ENCODE data around the gene PRUNE2.

The PRUNE2 gene

DNA sequence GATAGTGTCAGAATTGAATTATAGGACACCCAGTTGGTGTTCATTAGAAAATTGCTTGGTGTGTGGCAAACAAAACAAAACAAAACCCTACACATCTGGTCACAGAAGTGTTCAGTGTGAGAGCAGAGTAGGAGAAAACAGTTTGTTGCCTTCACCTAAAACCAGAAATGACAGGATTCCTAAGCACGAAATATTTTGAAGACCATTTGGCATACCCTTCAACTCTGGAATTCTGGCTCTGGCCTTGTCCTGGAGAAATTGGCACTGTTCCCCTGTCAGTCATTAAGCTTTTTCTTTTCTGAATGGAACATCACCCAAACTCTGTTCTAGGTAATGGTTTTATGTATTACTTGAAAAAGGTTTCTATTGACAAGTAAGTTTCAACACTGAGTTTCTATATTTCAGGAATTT lies 251.9 kb downstream of the PRUNE2 start:
- DNase-seq, result no peak

DNA sequence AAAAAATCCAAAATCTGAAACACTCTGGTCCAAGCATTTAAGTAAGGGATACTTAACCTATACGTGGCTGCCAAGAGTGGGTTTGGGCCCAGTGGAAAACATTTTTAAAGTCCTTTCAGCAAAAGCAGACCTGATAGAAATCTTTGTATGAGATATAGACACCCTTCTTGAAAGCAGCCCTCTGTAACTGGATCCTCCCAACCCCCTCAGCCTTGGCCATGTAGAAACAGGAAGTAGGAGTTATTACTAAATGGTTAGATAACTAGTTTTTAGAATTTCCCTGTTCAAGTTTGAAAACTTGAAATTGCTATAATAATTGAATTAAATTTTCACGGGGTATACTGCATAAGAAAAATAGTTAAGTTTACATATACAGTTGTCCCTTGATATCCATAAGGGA lies 253.0 kb downstream of the PRUNE2 start:
- no peak for DNase-seq

DNA sequence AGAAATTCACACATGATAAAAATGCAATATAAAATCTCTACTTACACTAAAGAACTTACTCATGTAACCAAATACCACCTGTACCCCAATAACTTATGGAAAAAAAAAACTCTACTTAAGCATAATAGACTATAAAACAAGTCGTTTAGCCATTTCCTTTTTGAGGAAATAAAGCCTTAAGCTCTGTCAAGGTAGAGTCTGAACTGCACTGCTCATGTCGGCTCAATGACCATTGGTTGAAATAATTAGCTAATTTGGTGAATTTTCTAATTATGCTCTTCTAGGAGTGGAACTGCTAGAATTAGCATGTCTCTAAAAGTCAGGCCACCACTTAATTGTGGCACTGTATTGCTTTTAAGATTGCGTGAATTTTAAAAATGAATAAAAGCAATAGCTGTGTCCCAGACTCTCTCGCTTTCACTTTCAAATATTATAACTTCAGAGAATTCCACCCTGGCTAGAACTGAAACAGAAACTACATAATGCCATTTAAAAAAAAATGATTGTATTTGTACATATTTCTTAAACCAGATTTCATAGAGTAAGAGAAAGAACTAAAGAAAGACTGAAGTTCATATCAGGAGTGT lies 254.7 kb downstream of the PRUNE2 start:
- no peak for DNase-seq

DNA sequence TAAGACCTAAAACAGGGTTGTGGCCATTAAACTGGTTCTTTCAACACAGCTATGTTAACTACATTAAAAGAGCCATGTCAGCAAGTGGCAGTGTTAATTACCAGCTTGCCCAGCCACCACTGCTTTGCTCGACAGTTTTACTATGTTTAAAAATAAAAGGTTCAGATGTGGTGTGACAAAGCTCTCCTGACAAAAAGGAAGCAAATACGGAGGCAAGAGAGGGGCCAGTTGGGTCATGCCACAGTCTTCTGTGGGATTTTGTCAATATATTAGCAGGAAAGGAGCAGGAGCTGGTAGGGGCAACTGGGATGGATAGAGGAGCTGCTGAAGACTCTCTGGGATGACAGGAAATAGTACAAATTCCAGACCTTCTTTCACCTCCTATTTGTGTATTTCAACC lies 255.2 kb downstream of the PRUNE2 start:
- DNase-seq, result no peak

DNA sequence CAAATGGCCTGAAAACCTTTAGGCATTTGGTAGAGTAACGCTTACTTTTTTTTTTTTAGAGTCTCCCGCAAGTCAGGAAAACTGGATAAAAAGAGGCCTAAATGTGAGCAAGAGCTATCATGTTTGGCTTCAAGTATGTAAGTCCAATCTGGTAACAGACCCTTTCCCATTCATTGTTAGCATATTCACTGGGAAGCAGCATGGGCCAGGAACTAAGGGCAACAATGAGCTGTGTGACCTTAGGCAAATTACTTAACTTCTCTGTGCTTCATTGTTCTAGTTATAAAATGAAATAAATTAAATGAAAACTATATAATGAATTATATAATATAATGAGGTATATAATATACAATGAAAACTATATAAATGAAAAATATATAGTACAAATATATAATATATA lies 256.0 kb downstream of the PRUNE2 start:
- DNase-seq, result no peak

DNA sequence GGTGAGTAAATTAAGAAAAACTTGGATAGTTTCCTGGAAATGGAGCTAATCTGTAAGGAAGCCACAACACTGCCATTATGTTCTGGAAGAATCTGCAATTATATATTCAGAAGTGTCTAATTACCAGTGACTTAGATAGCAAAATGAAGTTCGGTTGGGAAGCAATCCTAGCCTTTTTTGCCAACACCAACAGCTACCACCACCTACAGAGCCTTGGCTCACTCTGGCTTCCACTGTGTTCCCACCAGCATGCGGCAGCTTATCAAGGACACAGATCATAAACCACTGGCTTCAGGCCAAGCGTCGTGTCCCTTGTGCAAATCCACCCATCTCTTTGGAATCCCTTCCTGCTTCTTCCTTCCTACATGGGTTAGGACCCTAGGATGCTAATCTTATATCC lies 259.7 kb downstream of the PRUNE2 start:
- no peak for DNase-seq

DNA sequence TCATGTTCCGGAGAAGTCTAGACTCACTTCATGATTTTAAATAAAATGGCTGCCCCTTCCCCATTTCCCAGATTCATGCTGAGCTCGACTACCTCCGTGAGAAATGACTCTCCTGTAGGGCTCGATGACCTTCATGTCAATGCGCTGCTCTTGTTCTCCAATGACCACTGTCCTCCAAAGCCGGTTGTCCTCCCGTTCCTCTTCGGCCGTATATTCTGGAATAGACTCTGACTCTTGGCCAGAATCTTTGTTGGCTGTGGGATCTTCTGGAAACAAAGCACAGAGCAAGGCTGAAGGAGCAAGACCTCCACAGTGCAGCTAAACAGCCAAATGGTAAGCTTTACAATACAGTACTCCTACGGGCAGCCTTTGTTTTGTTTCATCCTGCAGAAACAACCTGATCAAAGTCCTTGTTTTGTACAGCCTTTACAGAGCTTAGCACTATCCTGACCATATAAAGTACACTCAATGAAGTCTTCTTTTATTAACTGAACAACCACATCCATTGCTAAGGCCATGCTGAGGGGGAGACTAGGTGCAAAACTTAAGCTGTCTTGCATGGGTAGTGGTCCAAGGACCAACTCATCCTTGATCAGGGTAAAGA lies 261.2 kb downstream of the PRUNE2 start:
- no peak for DNase-seq

DNA sequence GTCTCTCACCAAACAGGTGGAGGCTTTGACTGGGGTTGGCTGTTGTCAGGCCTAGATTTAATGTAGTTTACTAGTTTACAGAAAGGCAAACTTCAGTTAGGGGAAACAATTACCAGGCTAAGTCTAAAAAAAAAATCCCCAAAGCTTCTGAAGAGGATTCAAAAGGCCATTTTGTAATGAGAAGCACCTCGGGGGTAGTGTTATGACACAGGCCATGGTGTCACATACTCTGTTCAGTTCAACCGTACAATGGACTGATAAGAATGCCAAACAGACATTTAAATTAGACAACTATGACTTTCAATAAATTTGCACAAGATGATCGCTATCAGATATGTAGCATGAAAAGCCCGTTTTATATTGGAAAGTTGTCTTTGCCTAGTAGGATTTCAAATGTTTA lies 261.7 kb downstream of the PRUNE2 start:
- DNase-seq, result no peak

DNA sequence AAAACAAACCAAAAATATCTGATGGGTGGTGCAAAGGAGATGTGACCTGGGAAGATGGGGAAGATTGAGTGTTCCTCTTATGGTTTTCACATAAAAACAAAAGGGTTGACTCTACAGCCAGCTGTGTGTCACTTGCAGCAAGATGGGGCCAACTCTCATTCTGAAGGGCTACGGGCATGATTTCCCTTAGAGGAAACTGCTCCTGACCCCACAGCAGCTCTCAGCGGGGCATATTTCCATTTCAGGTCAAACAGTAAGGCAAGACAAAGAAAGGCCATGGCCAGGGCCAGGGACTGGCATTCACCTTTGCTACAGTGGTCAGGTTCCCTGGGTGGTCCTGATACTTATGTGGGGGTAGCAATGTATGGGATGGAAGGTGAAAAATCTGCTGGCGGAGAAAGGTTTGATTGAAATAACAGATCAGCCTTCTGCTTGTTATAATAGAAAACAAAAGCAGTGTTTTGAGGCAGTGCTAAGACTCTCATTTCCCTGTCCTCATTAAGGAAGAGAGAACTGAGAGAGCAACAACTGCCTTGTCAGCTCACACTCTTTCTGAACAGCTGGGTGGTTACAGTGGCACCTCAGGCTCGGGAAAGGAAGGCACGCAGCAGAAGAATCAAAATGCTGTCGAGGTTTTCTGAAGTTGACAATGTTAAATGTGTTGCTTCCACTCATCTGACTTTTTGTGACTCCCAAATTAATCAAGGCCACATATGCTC lies 262.4 kb downstream of the PRUNE2 start:
- no peak for DNase-seq

DNA sequence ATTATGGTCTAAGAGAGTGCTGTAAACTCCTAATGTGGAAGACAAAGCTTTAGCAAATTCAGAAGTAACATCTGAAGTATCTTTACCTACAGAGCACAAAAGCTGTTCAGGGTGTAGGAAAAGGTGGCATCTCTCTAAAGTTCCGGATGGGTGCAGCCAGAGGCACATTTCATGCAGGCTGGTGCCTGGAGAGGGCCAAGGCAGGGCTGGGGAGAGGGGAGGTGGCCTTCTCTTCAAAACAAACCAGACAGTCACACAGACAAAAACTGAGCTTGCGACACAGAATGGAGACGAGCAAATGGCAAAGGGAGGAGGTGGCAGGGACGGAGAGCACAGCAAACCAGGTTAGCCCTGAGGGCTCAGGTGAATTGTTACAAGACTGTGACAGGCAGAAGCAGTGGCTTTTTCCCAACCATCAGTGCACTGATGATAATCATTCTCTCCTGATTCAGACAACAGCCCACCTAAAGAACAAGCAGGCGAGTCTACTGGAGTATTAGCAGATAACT lies 263.2 kb downstream of the PRUNE2 start:
- no peak for DNase-seq

DNA sequence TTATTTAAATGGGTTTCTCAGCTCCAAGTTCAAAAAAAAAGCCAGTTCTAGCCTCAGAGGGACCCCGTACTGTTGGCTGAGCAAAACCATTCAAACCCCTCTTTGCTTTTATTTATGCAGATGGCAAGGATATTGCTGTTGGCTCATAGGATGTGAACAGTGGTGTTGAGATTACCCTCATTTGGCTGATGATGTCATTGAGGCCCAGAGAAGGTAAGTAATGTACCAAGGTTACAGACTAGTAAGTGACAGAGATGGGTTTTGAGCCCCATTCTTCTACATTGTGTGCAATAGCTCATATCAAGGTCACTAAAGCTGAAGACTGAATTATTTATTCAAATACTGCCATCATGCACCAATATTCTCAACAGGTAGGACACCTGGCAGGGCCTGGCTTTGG lies 263.8 kb downstream of the PRUNE2 start:
- no peak for DNase-seq

DNA sequence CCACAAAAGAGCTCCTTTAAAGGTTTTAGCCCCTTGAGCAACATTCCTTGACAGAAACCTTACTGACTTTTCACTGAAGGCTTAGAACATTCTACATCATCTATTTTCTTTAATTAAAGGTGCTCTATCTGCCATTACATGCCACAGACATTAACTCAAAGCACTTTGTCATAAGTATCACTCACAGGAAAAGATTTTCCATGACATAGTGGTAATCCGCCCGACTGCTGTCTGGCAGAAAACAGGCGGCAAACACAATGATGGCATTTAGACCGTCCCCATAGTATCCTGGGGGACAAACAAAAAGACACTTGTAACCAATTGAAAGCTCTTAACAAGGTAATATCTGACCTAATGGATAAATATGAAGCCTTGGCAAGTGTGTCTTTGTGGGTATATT lies 267.9 kb downstream of the PRUNE2 start:
- DNase-seq, result no peak

DNA sequence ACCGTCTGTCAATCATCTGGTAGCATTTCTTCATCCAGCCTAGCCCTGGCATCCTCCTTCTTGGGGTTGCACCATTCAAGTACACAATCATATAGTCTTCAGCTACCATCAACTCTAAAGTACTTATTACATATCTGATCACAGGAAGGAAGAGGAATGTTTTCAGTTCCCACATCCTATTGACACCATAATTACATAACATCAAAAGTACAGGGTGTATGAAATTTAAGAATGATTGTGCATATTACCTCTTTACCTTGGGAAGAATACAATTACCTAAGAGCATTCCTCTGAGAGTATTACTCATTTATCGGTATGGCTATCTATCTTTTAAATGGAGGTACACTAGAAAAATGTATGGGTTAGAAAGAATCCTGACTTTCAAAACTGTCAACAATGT lies 268.5 kb downstream of the PRUNE2 start:
- no peak for DNase-seq

DNA sequence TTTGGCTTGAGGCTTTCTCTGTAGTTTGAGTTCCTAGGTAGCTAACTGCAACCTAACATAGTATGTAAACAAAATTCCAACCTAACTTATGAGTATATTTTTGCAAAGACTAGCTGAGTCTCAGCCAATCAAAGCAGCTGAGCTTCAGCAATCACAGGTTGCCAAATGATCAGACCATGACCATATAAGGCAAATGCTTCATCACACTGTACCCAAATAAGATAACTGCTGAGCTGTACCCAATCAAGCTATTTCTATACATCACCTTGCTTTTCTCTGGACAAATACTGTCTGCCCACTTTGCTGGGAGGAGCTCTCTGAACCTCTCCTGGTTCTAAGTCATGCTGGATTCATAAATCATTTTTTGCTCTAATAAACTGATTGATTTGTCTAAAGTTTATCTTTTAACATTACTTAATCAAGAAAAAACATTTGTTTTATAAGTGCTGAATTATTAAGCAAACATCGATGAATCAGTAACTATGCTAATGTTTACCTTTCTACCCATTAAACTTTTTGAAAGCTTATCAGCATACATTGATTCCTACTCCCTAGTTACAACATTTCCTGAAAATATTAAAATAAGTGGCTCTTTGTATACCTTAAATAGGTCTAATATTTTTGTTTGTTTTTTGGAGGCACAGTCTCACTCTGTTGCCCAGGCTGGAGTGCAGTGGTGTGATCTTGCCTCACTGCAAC lies 271.4 kb downstream of the PRUNE2 start:
- no peak for DNase-seq

DNA sequence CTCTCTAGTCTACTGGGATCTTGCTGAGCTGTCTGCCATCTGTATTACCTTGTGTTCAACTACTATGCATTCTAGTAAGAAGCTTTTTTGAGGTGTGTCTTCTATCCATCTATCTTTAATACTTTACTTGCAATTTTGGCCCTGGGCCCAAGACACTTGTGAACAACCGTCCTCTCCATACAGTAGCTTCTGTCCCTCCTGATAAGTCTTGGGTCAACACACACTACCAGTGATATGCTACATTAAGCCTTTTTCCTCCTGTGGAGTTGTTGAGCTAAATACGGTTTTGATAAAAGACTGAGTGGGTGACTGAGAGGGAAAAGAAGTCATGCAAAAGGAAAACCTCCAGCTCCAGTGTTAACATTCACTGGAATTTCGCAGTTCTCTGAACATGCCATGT lies 275.0 kb downstream of the PRUNE2 start:
- DNase-seq, result no peak

DNA sequence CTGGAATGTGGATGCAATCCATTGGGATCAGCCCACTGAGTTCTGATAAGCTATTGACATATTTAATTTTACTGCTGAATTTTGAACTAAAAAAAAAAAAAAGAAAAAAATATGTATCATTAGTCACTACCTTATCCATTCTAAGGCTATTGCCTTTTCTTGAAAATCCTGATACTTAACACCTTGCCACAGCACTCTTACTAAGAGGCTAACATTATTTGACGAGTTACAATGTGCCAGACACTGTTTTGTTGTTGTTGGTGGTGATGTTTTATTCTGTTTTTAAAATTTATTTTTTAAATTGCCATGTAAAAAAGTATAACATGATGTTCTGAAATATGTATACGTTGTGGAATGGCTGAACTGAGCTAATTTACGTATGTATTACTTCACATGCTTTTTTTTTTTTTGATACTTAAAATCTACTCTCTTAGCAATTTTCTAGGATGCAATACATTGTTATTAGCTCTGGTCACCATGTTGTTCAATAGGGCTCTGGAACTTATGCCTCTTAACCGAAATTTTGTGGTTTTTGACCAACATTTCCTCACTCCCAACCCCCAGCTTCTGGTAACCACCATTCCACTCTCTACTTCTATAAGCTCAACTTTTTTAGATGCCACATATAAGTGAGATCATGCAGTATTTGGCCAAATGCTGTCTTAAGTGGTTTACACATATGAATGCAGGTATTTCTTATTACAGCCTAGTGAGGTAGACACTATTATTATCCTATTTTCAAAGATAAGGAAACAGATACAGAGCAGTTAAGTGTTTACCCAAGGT lies 276.5 kb downstream of the PRUNE2 start:
- no peak for DNase-seq

DNA sequence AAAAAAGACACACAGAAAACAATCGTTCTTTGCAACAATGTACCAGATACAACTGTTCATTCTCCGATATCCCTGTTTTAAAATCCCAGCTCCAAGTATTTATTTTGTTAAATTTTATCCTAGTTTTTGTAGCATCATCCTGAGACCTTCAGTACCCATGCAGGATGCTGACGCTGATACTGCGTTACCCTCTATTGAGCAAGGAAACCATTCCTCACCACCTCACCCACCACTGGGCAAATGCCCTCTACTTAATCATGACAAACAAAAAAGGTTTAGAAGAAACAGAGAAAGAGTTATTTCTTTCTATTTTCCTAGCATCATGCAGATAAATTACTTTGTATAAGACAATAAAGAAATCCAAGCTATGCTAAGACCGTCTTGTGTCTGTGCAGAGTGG lies 277.8 kb downstream of the PRUNE2 start:
- DNase-seq, result no peak

DNA sequence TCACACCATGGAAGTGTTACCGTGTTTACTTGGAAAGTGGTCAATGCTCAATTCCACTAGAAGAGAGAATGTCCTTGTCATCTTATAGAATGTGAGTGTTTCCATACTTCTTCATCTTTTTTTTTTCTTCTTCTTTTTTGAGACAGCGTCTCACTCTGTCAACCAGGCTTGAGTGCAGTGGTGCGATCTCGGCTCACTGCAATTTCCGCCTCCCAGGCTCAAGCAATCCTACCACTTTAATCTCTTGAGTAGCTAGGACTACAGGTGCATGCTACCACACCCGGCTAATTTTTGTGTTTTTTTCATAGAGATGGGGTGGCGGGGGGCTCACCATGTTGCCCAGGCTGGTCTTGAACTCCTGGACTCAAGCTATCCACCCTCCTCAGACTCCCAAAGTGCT lies 278.9 kb downstream of the PRUNE2 start:
- no peak for DNase-seq

DNA sequence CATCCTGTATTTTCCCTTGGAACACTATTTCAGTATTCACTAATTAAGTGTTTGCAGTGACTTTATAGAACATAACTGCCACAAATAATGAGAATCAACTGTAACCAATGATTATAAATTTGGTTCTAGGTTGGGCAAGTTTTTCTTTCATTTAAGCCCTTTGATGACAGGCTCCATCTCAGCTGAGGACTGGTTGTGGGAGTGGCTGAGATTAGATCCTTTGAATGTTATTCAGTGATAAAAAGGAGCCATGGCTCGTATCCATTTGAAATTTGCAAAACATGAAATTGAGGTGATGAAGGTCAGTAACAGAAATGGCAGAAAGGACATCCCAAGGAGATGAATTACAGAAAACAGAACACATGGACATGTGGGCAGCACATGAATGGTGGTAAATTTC lies 279.8 kb downstream of the PRUNE2 start:
- no peak for DNase-seq

DNA sequence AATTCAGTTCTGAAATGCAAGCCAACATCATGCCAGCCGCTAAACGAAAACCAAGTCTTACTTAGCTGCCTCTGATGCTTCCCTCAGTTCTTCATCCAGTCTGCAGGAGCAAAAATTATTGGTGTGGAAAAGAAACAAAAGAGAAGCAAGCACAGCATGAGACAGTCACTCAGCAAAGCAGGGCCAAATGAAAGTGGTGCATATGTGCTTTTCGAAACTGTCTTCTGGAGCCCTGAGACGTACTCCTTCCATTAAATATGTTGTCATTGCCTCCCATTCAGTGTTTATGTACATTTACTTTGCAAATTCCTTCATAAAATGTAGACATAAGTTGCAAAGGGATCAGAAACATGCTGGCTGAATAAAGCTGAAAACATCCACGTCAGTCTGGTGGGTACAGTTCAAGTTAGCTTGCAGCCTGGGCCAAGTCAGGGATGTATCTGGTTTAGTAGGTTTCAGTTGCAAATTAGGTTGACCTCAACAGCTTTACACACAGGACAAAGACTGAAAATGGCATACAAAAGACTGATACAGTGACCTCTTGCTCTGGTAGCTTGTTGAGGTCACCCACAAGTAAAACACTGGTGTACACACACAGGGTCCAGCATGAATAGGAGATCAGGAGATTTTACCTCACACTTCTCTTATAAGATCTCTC lies 281.4 kb downstream of the PRUNE2 start:
- no peak for DNase-seq

DNA sequence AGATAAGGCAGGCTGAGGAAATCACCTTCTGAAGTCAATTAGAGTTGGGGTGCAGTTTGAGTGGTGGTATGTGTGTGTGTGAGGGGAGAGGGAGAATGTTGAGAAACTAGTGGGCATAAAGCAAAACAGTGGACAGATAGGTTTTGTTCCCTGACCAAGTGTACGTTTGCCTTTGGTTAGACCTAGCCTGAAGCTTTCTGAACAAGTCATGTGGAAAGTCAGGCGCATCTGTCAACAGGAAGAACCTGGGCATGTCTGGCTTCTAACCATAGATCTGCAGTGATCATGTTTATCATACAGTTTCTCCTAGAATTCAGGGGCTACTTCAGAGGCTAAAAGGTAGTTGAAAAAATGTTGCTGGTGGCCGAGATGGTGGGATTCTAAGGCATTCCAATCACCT lies 284.9 kb downstream of the PRUNE2 start:
- DNase-seq, result no peak

DNA sequence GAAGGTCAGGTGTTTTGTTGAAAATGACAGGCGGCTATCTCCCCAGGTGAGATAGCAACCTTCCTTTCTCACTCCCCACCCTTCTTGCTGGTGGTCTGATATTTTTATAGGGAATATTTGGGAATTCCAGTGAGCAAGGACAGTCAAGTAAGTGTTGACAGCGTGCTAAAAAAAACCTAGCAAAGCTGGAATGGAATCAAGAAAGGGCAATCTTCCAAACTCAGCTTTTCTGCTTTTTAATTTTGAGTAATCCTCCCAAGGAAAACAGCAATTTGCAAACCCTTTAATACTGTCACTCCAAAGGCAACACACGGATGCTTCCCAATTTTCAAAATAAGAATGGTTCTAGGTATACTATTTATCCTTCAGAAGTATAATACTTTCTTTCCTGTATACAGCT lies 285.3 kb downstream of the PRUNE2 start:
- no peak for DNase-seq

DNA sequence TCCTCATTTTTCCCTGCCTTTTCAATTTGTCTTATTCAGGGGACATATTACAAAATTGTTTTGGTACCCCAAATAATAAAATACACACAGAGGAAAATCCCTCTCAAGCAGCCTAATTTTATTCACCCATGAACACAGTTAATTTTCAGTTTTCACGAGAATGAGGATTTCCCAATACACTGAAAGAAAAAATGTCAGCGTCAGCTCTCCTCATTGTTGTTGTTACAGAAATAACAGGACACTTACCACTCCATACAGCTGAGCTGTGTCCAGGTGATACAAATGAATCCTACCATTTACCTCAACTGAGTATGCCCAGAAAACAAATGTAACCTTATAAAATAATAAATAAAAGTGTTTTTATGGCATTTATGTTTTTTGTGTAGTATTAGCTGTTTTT lies 286.3 kb downstream of the PRUNE2 start:
- DNase-seq, result no peak
